Nephron (organoid): ENCODE data around the gene SLC6A6.

ENCODE experiments used
- H3K27ac Mint-ChIP-seq, 3 experiments: 2 replicates each; pipeline ENCODE4 v1.8.0; 2020; ENCODE audit warnings: mixed read lengths in 3 of 3, mild to moderate bottlenecking in 2 of 3, moderate library complexity in 1 of 3
- H3K27me3 Mint-ChIP-seq: 2 replicates; pipeline ENCODE4 v1.8.0; 2021; ENCODE audit warnings: low read depth, mild to moderate bottlenecking, moderate library complexity, mixed read lengths
- H3K36me3 Mint-ChIP-seq: 2 replicates; pipeline ENCODE4 v1.8.0; 2020; ENCODE audit warnings: low read depth, mixed read lengths
- H3K4me1 Mint-ChIP-seq: 2 replicates; pipeline ENCODE4 v1.8.0; 2020; ENCODE audit warnings: mixed read lengths
- H3K4me3 Mint-ChIP-seq, 3 experiments: 2 replicates each; pipeline ENCODE4 v1.8.0; 2020; ENCODE audit warnings: mild to moderate bottlenecking in 3 of 3, mixed read lengths in 3 of 3, moderate library complexity in 2 of 3
- H3K9me3 Mint-ChIP-seq: 2 replicates; pipeline ENCODE4 v1.8.0; 2020; ENCODE audit warnings: mixed read lengths
- TF ChIP-seq, protein P1 (sequence below), 3 experiments: fragments of 200-600 bp; sonication (generic); IDR thresholded peaks; one replicate each; pipeline ENCODE4 v1.5.0; 2021; ENCODE audit warnings: antibody characterized with exemption in 3 of 3; ENCODE audit not compliant: unreplicated experiment in 3 of 3

SLC6A6 gene

DNA sequence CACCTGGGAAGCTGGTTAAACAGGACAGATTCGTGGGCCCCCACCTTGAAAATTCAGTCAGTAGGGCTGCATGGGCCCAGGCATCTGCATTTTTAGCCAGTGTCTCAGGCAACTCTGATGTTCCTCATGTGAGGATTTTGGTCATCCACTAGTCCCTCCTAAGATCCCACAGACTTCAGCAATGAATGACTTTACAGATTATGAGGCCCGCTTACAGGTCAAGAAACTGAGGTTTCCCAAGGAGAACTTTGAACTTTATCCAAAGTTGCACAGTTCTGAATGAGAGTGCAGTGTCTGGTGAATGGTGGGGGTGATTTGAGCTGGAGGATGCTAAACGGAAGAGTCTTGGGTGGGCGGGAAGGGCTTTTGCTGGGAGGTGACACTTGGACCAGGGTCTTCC, 27.2 kb downstream of the SLC6A6 start:
- Mint-ChIP-seq H3K9me3 (no peaks in the 10 kb centered on the region), H3K36me3 (no peaks in the 10 kb centered on the region), H3K4me1 (peaks cover 52% of the 10 kb centered on the region), H3K27ac (peak overlapping the region; percentile 12 to 53 (median 18)), H3K4me3 (no peak overlapping the region), H3K27me3 (peaks cover 34% of the 10 kb centered on the region)
- TF ChIP-seq, protein P1, sequence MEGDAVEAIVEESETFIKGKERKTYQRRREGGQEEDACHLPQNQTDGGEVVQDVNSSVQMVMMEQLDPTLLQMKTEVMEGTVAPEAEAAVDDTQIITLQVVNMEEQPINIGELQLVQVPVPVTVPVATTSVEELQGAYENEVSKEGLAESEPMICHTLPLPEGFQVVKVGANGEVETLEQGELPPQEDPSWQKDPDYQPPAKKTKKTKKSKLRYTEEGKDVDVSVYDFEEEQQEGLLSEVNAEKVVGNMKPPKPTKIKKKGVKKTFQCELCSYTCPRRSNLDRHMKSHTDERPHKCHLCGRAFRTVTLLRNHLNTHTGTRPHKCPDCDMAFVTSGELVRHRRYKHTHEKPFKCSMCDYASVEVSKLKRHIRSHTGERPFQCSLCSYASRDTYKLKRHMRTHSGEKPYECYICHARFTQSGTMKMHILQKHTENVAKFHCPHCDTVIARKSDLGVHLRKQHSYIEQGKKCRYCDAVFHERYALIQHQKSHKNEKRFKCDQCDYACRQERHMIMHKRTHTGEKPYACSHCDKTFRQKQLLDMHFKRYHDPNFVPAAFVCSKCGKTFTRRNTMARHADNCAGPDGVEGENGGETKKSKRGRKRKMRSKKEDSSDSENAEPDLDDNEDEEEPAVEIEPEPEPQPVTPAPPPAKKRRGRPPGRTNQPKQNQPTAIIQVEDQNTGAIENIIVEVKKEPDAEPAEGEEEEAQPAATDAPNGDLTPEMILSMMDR (IDR thresholded peaks at IDR 0.05; ENCODE audit: unreplicated experiment in 3 of 3) = no peak

DNA sequence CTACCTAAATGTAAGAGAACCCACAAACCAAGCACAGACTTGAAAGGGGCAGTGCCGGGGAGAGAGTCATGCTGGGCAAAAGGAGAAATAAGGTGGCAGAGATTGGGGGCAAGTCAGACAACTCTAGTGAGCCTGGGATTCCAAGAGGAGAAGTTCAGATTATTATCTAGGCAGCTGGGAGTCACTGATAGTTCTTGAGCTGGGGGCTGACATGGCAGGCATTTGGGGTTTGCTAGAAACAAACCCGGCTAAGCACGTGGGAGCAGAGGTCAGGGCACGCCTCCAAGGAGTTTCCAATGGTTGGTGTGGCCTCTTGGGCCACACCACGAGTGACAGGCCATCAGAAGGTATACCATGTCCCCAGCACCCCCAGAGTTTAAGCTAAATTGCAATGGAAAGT, 27.6 kb downstream of the SLC6A6 start:
- H3K4me3 Mint-ChIP-seq = peak overlapping the region in 1 of 3 experiments; percentile 26
- peak overlapping the region in 1 of 3 experiments; percentile 53 for H3K27ac Mint-ChIP-seq
- H3K36me3 Mint-ChIP-seq = no peaks in the 10 kb centered on the region
- TF ChIP-seq, protein P1 (IDR thresholded peaks at IDR 0.05; ENCODE audit: unreplicated experiment in 3 of 3) = no peak
- H3K27me3 Mint-ChIP-seq = peaks cover 34% of the 10 kb centered on the region
- no peaks in the 10 kb centered on the region for H3K9me3 Mint-ChIP-seq
- H3K4me1 Mint-ChIP-seq = peaks cover 51% of the 10 kb centered on the region

DNA sequence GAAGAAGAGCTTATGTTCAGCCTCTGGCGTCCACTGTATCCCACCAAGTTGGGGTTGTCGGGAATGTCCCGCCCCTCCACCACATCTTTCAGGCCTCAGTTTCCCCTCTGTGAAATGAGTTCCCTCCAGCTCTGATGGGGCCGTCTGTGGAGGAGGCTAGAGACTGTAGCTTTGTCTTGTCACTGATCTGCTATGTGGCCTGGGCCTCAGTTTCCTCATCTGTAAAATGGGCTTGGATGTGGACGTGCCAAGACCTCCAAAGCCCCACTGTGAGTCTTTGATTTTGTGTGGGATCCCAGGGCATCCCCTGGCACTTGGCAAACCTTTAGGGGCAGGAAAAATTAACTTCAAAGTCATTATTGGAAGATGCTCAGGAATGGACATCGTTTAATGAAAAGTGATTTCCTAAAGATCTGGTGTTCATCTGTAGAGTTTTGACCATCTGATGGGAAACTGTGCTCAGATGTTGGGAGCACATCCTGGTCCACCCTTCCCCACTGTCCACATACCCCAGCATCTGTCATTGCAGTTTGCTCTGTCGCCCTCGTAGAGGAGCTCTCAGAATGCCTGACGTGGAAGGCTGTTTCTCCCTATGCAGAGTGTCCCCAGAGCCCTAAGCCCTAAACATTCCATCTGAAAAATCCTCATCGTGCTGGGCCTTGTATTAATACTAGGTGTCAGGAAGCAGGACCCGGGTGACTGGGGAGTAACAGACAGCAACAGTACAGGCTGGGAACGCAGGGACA, 28.5 kb downstream of the SLC6A6 start:
- Mint-ChIP-seq H3K4me1 (peaks cover 42% of the 10 kb centered on the region), H3K36me3 (no peaks in the 10 kb centered on the region), H3K4me3 (no peak overlapping the region), H3K27ac (peak overlapping the region; percentile 61 to 71 (median 69)), H3K27me3 (peaks cover 29% of the 10 kb centered on the region), H3K9me3 (no peaks in the 10 kb centered on the region)
- TF ChIP-seq, protein P1 (IDR thresholded peaks at IDR 0.05; ENCODE audit: unreplicated experiment in 3 of 3) = no peak

DNA sequence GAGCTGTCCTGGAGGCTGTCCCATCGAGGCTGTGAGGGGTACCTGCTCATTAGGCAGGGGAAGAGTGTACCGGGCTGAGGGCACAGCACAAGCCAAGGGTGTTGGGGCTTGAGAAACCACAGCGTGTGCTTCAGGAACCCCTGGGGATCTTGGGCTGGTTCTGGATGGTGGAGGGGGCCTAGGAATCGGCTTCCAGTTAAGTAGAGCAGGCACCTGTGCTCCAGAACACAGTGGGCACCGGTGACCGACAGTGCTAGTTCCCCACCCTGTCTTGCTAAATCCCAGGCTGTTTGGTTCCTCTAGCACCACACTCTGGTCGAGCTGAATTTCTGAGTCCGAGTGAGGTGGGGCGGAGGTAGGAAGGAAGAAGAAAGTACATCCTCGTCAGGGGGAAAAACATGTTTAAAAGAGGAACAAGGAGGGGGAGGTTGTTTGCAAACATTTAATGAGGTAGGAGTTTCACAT, 29.1 kb downstream of the SLC6A6 start:
- Mint-ChIP-seq H3K9me3 (no peaks in the 10 kb centered on the region), H3K36me3 (no peaks in the 10 kb centered on the region), H3K4me3 (no peak overlapping the region), H3K27ac (peak overlapping the region; percentile 61 to 71 (median 69)), H3K4me1 (peaks cover 36% of the 10 kb centered on the region), H3K27me3 (peaks cover 28% of the 10 kb centered on the region)
- TF ChIP-seq, protein P1 (IDR thresholded peaks at IDR 0.05; ENCODE audit: unreplicated experiment in 3 of 3) = no peak

DNA sequence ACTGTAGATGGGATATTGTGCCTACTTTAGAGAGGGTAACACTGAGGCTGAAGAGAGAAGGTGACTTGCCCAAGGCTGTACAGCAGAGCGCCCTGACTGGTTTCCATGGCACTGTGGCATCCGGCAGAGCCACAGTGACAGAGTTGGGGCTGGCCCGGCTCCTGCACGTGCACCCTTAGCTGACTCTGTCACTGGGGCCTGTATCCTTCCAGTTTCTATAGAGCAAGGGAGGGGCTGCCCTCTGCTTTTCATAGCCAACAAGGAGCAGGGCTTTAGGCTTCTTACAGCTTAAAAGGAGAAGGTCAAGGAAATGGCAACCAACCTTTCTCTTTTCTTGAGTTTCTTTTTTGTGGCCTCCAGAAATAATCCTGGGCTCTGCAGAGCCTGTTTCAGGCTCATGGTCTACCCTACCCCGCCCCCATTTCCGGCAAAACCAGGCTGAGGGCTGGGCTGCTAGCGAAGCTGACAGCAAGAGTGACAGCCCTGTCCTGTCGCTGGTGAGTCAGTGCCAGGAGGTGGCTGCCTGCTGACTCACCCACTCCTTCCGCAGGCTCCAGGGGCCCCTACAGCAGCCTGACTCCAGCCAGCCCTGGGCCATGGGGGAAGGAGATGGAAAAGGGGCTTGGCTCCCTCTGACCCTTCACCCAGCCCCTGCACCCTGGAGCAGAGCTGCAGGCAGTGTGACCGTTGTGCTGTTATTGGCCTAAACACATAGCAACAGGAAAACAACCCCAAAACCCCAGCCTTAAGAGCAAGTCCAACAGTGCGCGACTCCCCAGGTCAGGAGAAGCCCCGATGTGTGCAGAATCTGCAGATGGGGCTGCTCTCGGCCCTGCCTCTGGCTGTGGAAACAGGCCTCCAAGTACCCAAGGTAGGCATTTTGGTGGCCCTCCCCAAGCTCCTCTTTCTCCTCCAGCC, 29.8 kb downstream of the SLC6A6 start:
- H3K27ac Mint-ChIP-seq = peak overlapping the region; percentile 61 to 71 (median 69)
- H3K4me1 Mint-ChIP-seq = peaks cover 33% of the 10 kb centered on the region
- H3K4me3 Mint-ChIP-seq = no peak overlapping the region
- TF ChIP-seq, protein P1 (IDR thresholded peaks at IDR 0.05; ENCODE audit: unreplicated experiment in 3 of 3) = no peak
- no peaks in the 10 kb centered on the region for H3K9me3 Mint-ChIP-seq
- H3K27me3 Mint-ChIP-seq = peaks cover 25% of the 10 kb centered on the region
- no peaks in the 10 kb centered on the region for H3K36me3 Mint-ChIP-seq
